Activated CD8-positive, alpha-beta T cell treated with anti-CD3 and anti-CD28 coated beads for 36 hours (primary cell): Measurements from ENCODE around the gene NEDD4. TPM values are rescaled to one million over a fixed set of nuclear protein-coding genes. Genes with fewer than 3 reads are reported as not detected.

ENCODE experiments used
- ATAC-seq: fragments of 200-7000 bp; cut with Tn5 transposase; one replicate; pipeline ENCODE4 v1.10.0; 2021; ENCODE audit warnings: mild to moderate bottlenecking, moderate library complexity
- CTCF ChIA-PET: fragments of 350-600 bp; sonication (Branson Sonifier 250); formaldehyde crosslinking; loops from one replicate; lab custom pipeline; 2021; ENCODE audit warnings: antibody characterized with exemption; lab: Charles Lee
- POLR2A ChIA-PET: fragments of 350-600 bp; sonication (Branson Sonifier 250); formaldehyde crosslinking; loops from one replicate; lab custom pipeline; 2021; ENCODE audit warnings: antibody characterized with exemption; lab: Charles Lee
- DNase-seq: peaks from one replicate; pipeline ENCODE4 v3.0.0-alpha.2; 2020
- H3K27ac Mint-ChIP-seq: one replicate; pipeline ENCODE4 v1.8.0; 2021; ENCODE audit warnings: mild to moderate bottlenecking, mixed read lengths
- H3K27me3 Mint-ChIP-seq: one replicate; pipeline ENCODE4 v1.8.0; 2021; ENCODE audit warnings: mixed read lengths
- H3K36me3 Mint-ChIP-seq: one replicate; pipeline ENCODE4 v1.8.0; 2021; ENCODE audit warnings: low read depth, mixed read lengths
- H3K4me1 Mint-ChIP-seq: one replicate; pipeline ENCODE4 v1.8.0; 2021; ENCODE audit warnings: low read depth, mixed read lengths
- H3K4me3 Mint-ChIP-seq: one replicate; pipeline ENCODE4 v1.8.0; 2021; ENCODE audit warnings: mild to moderate bottlenecking, moderate library complexity, mixed read lengths
- H3K9me3 Mint-ChIP-seq: one replicate; pipeline ENCODE4 v1.8.0; 2021; ENCODE audit warnings: mixed read lengths
- intact Hi-C: fragments of 100-400 bp; cut with micrococcal nuclease; formaldehyde crosslinking; loops from one replicate; pipeline ENCODE4 v1.10.0; 2022
- total RNA-seq, 2 experiments: library from RNA; stranded (reverse); gene quantifications; one replicate each; pipeline ENCODE4 v1.2.3, GENCODE V29; 2021
- TF ChIP-seq, protein P1 (sequence below): fragments of 200-600 bp; IDR thresholded peaks from one replicate; pipeline ENCODE4 v1.8.0; 2022; ENCODE audit warnings: antibody characterized with exemption, mild to moderate bottlenecking

NEDD4 gene
- total RNA-seq, 2 experiments from 2014 or later: 10.4 to 11.8 TPM

DNA sequence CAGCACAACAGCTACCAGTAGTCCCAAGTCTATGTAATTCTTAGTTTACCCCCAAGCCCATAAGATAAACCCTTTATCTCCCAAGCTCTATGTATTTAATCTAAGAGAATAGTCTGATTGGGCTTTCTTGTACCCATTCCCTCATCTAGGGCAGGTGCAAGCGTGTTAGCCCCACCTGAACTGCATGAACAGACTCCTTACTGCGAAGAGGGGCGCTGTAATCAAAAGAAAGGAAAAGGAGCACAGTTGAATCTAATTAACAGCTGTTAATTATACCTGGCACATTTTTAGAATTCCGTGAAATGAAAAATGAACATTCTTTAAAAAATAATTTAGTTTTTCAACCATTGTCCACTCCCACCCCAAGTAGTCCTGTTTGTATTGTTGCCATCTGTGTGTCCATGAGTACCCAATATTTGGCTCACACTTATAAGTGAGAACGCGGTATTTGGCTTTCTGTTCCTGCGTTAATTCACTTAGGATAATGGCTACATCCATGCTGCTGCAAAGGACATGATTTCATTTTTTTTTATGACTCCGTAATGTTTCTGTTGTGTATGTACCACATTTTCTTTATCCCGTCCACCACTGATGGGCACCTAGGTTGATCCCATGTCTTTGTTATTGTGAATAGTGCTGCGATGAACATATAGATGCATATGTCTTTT, 26.5 kb upstream of the NEDD4 start:
- no peak for DNase-seq
- H3K4me1 Mint-ChIP-seq: peaks cover 9% of the 10 kb centered on the region
- peaks cover 3% of the 10 kb centered on the region for H3K36me3 Mint-ChIP-seq
- CTCF ChIA-PET: no interaction called here
- peaks cover 16% of the 10 kb centered on the region for H3K27me3 Mint-ChIP-seq
- H3K27ac Mint-ChIP-seq: no peak overlapping the region
- no peak overlapping the region for H3K4me3 Mint-ChIP-seq
- ATAC-seq: no peak
- TF ChIP-seq, protein P1, sequence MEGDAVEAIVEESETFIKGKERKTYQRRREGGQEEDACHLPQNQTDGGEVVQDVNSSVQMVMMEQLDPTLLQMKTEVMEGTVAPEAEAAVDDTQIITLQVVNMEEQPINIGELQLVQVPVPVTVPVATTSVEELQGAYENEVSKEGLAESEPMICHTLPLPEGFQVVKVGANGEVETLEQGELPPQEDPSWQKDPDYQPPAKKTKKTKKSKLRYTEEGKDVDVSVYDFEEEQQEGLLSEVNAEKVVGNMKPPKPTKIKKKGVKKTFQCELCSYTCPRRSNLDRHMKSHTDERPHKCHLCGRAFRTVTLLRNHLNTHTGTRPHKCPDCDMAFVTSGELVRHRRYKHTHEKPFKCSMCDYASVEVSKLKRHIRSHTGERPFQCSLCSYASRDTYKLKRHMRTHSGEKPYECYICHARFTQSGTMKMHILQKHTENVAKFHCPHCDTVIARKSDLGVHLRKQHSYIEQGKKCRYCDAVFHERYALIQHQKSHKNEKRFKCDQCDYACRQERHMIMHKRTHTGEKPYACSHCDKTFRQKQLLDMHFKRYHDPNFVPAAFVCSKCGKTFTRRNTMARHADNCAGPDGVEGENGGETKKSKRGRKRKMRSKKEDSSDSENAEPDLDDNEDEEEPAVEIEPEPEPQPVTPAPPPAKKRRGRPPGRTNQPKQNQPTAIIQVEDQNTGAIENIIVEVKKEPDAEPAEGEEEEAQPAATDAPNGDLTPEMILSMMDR: no peak
- intact Hi-C loops: no loop called here
- POLR2A ChIA-PET: interaction anchor here (0.6 to 1.2 kb wide), 2 partner anchors 19 to 175 kb away, joined by 3 read pairs; no protein-coding TSS in a partner anchor
- H3K9me3 Mint-ChIP-seq: peaks cover 7% of the 10 kb centered on the region

DNA sequence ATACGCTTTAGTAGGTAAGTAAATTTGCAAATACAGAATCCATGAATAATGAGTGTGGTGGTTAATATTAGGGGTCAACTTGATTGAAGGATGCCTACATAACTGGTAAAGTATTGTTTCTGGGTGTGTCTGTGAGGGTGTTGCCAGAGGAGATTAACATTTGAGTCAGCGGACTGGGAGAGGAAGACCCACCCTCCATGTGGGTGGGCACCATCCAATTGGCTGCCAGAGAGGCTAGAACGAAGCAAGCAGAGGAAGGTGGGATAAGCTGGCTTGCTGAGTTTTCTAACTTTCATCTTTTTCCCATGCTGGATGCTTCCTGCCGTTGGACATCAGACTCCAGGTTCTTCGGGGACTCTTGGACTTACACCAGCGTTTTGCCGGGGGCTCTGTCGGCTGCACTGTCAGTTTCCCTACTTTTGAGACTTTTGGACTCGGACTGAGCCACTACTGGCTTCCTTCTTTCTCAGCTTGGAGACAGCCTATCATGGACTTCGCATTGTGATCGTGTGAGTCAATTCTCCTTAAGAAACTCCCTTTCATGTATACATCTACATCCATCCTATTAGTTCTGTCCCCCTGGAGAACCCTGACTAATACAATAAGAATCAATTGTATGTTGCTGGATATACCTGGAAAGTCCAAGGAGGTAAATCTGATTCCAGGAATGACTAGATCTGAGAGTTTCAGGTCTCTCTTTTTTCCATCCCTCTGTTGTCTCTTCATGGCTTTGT, 25.8 kb upstream of the NEDD4 start:
- Mint-ChIP-seq H3K4me1 (peaks cover 9% of the 10 kb centered on the region), H3K4me3 (no peak overlapping the region), H3K9me3 (peaks cover 8% of the 10 kb centered on the region), H3K27ac (no peak overlapping the region), H3K27me3 (peaks cover 13% of the 10 kb centered on the region), H3K36me3 (peaks cover 3% of the 10 kb centered on the region)
- ATAC-seq: no peak
- intact Hi-C loops: no loop called here
- TF ChIP-seq, protein P1: no peak
- ChIA-PET CTCF (interaction anchor here (1.2 kb wide), 1 partner anchor 10 kb away, joined by 5 read pairs; no protein-coding TSS in a partner anchor), POLR2A (interaction anchor here (0.6 kb wide), 1 partner anchor 174 kb away, joined by 3 read pairs; no protein-coding TSS in a partner anchor)
- DNase-seq: no peak

DNA sequence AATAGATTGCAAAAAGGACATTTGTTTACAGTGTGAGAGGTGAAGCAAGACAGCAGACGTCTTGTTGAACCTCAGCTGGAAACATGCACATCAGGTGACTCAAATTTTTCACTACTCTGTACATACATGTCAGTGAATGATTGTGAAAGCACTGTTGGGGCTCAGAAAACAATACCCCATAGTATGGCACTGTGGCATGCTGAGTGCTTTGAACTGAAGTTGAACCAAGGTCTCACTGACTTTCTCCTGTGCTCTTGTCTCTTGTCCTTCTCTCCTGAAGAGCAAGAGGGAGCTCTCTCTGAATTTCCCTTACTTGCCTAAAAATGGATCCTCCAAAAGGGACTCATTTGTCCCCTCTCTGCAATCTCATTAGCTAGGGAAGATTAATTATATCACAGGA, 24.5 kb upstream of the NEDD4 start:
- ChIA-PET CTCF (interaction anchor here (1.2 kb wide), 1 partner anchor 8 kb away, joined by 5 read pairs; no protein-coding TSS in a partner anchor), POLR2A (interaction anchor here (1.2 kb wide), 1 partner anchor 9 kb away, joined by 3 read pairs; no protein-coding TSS in a partner anchor)
- Mint-ChIP-seq H3K4me1 (peaks cover 9% of the 10 kb centered on the region), H3K4me3 (no peak overlapping the region), H3K27ac (no peak overlapping the region), H3K9me3 (peaks cover 16% of the 10 kb centered on the region), H3K27me3 (peaks cover 12% of the 10 kb centered on the region), H3K36me3 (peaks cover 3% of the 10 kb centered on the region)
- no peak for ATAC-seq
- intact Hi-C loops: no loop called here
- DNase-seq: no peak
- TF ChIP-seq, protein P1: no peak

DNA sequence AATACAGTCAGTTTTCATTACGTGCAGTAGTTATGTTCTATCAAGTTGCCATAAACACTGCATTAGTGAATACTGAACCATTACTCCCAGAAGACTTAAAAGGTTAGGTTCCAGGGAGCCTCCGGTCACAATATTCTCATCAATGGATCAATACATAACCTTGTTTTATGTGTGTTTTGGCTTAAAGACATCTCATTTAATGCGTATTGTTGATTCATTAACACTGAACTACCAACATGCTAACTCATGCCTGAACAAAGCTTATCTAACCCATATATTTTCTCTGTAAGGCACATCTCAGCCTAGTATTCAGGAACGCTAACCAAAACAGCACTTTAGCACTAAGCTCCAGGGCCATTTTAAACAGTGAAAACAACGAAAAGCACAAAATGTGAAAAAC, 24.1 kb upstream of the NEDD4 start:
- H3K27ac Mint-ChIP-seq: no peak overlapping the region
- peaks cover 8% of the 10 kb centered on the region for H3K27me3 Mint-ChIP-seq
- H3K4me1 Mint-ChIP-seq: peaks cover 9% of the 10 kb centered on the region
- H3K36me3 Mint-ChIP-seq: peaks cover 3% of the 10 kb centered on the region
- intact Hi-C loops: no loop called here
- H3K4me3 Mint-ChIP-seq: no peak overlapping the region
- DNase-seq: no peak
- H3K9me3 Mint-ChIP-seq: peaks cover 16% of the 10 kb centered on the region
- ChIA-PET POLR2A (interaction anchor here (1.2 kb wide), 1 partner anchor 9 kb away, joined by 3 read pairs; no protein-coding TSS in a partner anchor), CTCF (interaction anchor here (1.4 kb wide), 1 partner anchor 23 kb away, joined by 3 read pairs; no protein-coding TSS in a partner anchor)
- TF ChIP-seq, protein P1: no peak
- ATAC-seq: no peak
